ENCODE measurements around the gene ASAP2.

The ASAP2 gene

GRCh38 chr2:9445089-9445488 is 238.5 kb downstream of the ASAP2 start:
- no peak for DNase-seq

GRCh38 chr2:9451231-9451630 is 244.6 kb downstream of the ASAP2 start:
- DNase-seq: no peak

All from femur (tissue), 1 donor.